ENCODE results near the gene VPS35L. TPM values are rescaled to one million over a fixed set of nuclear protein-coding genes. Genes with fewer than 3 reads are reported as not detected.
A peak's percentile ranks its signal among the peaks of the same experiment; 100 is the strongest.

Gene VPS35L
- total and polyA plus RNA-seq, 2 experiments from 2014 or later = 47.5 to 52.8 TPM

GRCh38 chr16:19574615-19575014 lies 19.1 kb downstream of the VPS35L start:
- Histone ChIP-seq H3K9me2 (replicated peaks; ENCODE audit: insufficient read depth) (no peaks in the 10 kb centered on the region), H3K4me3 (no peak overlapping the region), H2AFZ (no peak overlapping the region), H3K79me2 (no peaks in the 10 kb centered on the region), H3K27me3 (no peaks in the 10 kb centered on the region), H3K4me2 (no peak overlapping the region), H3K4me1 (ENCODE audit: insufficient read depth) (no peaks in the 10 kb centered on the region), H3K9me3 (ENCODE audit: low read depth) (no peaks in the 10 kb centered on the region), H3K27ac (no peak overlapping the region), H4K20me1 (ENCODE audit: insufficient read depth, poor library complexity, severe bottlenecking) (no peaks in the 10 kb centered on the region), H3K36me3 (replicated peaks; ENCODE audit: insufficient read depth, low read depth) (no peaks in the 10 kb centered on the region)
- no peak for DNase-seq (ENCODE audit: low spot score)
- TF ChIP-seq EZH2 (IDR thresholded peaks at IDR 0.05; ENCODE audit: borderline replicate concordance) (no peak), EZH2phosphoT487 (IDR thresholded peaks at IDR 0.05; ENCODE audit: low read depth, severe bottlenecking, unreplicated experiment) (no peak)
- WGBS (ENCODE audit: low lambda C conversion rate, missing lambda C conversion rate) = 87% methylated on average over 2 of the region's 2 CpGs

- no peak overlapping the region for H2AFZ ChIP-seq
- H4K20me1 ChIP-seq (ENCODE audit: insufficient read depth, poor library complexity, severe bottlenecking) = no peaks in the 10 kb centered on the region
- H3K79me2 ChIP-seq = no peaks in the 10 kb centered on the region
- H3K4me2 ChIP-seq = no peak overlapping the region
- H3K36me3 ChIP-seq (replicated peaks; ENCODE audit: insufficient read depth, low read depth) = no peaks in the 10 kb centered on the region
- TF ChIP-seq CTCF (IDR thresholded peaks at IDR 0.05; ENCODE audit: poor library complexity) (no peak), EZH2 (IDR thresholded peaks at IDR 0.05; ENCODE audit: borderline replicate concordance) (no peak), EZH2phosphoT487 (IDR thresholded peaks at IDR 0.05; ENCODE audit: low read depth, severe bottlenecking, unreplicated experiment) (no peak)
- H3K27ac ChIP-seq = no peak overlapping the region
- H3K9me2 ChIP-seq (replicated peaks; ENCODE audit: insufficient read depth) = no peaks in the 10 kb centered on the region
- 87% methylated on average over 10 of the region's 10 CpGs for WGBS (ENCODE audit: low lambda C conversion rate, missing lambda C conversion rate)
- H3K9me3 ChIP-seq (ENCODE audit: low read depth) = no peaks in the 10 kb centered on the region
- no peak for DNase-seq (ENCODE audit: low spot score)
- no peak overlapping the region for H3K4me3 ChIP-seq
- H3K4me1 ChIP-seq (ENCODE audit: insufficient read depth) = peaks cover 3% of the 10 kb centered on the region
- no peaks in the 10 kb centered on the region for H3K27me3 ChIP-seq
These were observed 23.0 kb downstream of the VPS35L start for GRCh38 chr16:19578378-19578971.

- TF ChIP-seq EZH2 (IDR thresholded peaks at IDR 0.05; ENCODE audit: borderline replicate concordance) (no peak), EZH2phosphoT487 (IDR thresholded peaks at IDR 0.05; ENCODE audit: low read depth, severe bottlenecking, unreplicated experiment) (no peak), CTCF (IDR thresholded peaks at IDR 0.05; ENCODE audit: poor library complexity) (no peak)
- no peak overlapping the region for H3K4me2 ChIP-seq
- DNase-seq (ENCODE audit: low spot score) = no peak
- H4K20me1 ChIP-seq (ENCODE audit: insufficient read depth, poor library complexity, severe bottlenecking) = no peaks in the 10 kb centered on the region
- H3K36me3 ChIP-seq (replicated peaks; ENCODE audit: insufficient read depth, low read depth) = no peaks in the 10 kb centered on the region
- peak overlapping the region; percentile 14 for H3K27ac ChIP-seq
- peaks cover 3% of the 10 kb centered on the region for H3K4me1 ChIP-seq (ENCODE audit: insufficient read depth)
- no peak overlapping the region for H3K4me3 ChIP-seq
- no peaks in the 10 kb centered on the region for H3K9me2 ChIP-seq (replicated peaks; ENCODE audit: insufficient read depth)
- H3K79me2 ChIP-seq = no peaks in the 10 kb centered on the region
- no peaks in the 10 kb centered on the region for H3K27me3 ChIP-seq
- 67% methylated on average over 10 of the region's 10 CpGs for WGBS (ENCODE audit: low lambda C conversion rate, missing lambda C conversion rate)
- no peak overlapping the region for H2AFZ ChIP-seq
- no peaks in the 10 kb centered on the region for H3K9me3 ChIP-seq (ENCODE audit: low read depth)
These were observed 26.7 kb downstream of the VPS35L start for GRCh38 chr16:19582050-19582831.

DNA sequence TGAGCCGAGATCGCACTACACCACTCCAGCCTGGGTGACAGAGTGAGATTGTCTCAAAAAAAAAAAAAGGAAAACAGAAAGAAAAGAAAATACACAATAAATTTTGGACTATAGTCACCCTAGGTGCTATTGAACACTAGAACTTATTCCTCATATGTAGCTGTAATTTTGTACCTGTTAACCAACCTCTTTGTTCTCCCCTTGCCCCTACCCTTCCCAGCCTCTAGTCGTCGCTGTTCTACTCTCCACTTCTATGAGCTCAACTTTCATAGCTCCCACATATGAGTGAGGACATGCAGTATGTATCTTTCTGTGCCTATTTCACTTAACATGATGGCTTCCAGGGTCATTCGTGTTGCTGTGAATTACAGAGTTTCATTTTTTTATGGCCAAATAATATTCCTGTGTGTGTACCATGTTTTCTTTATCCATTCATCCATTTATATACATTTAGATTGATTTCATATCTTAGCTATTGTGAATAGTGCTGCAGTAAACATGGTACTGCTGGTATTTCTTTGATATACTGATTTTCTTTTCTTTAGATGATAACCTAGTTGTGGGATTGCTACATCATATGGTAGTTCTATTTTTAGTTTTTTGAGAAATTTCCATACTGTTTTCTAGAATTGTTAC lies 28.3 kb downstream of the VPS35L start:
- Histone ChIP-seq H3K79me2 (no peaks in the 10 kb centered on the region), H3K27me3 (no peaks in the 10 kb centered on the region), H3K36me3 (replicated peaks; ENCODE audit: insufficient read depth, low read depth) (no peaks in the 10 kb centered on the region), H2AFZ (no peak overlapping the region), H4K20me1 (ENCODE audit: insufficient read depth, poor library complexity, severe bottlenecking) (no peaks in the 10 kb centered on the region), H3K4me2 (no peak overlapping the region), H3K9me3 (ENCODE audit: low read depth) (no peaks in the 10 kb centered on the region), H3K4me1 (ENCODE audit: insufficient read depth) (peaks cover 3% of the 10 kb centered on the region), H3K9me2 (replicated peaks; ENCODE audit: insufficient read depth) (no peaks in the 10 kb centered on the region), H3K27ac (no peak overlapping the region), H3K4me3 (no peak overlapping the region)
- TF ChIP-seq EZH2 (IDR thresholded peaks at IDR 0.05; ENCODE audit: borderline replicate concordance) = no peak
- TF ChIP-seq CTCF (IDR thresholded peaks at IDR 0.05; ENCODE audit: poor library complexity) = peak; percentile 76
- DNase-seq (ENCODE audit: low spot score) = peak; percentile 62
- WGBS (ENCODE audit: low lambda C conversion rate, missing lambda C conversion rate) = 54% methylated on average over 5 of the region's 5 CpGs

Measured in hepatocyte (in vitro differentiated cells).